Measurements from ENCODE around the gene HERC5.

- TF ChIP-seq CTCF (IDR thresholded peaks at IDR 0.05) (no peak), POLR2AphosphoS5 (IDR thresholded peaks at IDR 0.05) (no peak)
Measured at GRCh38 chr4:88503344-88503743, 46.4 kb downstream of the HERC5 start.
